ENCODE results near the gene WIF1.
A peak's percentile ranks its signal among the peaks of the same experiment; 100 is the strongest.

The WIF1 gene

GRCh38 chr12:65121049-65121955 is at the start of gene WIF1:
TSS of gene WIF1 (minus strand) at chr12:65121305. CDS start at chr12:65121191, 114 bp downstream.
- no peak for DNase-seq

- no peak for DNase-seq
These were observed 49.2 kb upstream of the WIF1 start for GRCh38 chr12:65170209-65170881.

- peak; percentile 53 for DNase-seq
These were observed 48.5 kb upstream of the WIF1 start, which contains the start of gene LEMD3 for GRCh38 chr12:65169320-65170208. TSS of gene LEMD3 (plus strand) at chr12:65169583. CDS start at chr12:65169597, 14 bp downstream.

- no peak for DNase-seq
These were observed 47.7 kb upstream of the WIF1 start for GRCh38 chr12:65168681-65169319.

- DNase-seq = no peak
These were observed 43.7 kb upstream of the WIF1 start for GRCh38 chr12:65164774-65165173.

- DNase-seq = no peak
These were observed 43.1 kb upstream of the WIF1 start for GRCh38 chr12:65164244-65164643.

- DNase-seq = no peak
These were observed 41.5 kb upstream of the WIF1 start for GRCh38 chr12:65162609-65163008.

- DNase-seq = no peak
These were observed 36.0 kb upstream of the WIF1 start for GRCh38 chr12:65157091-65157490.

- DNase-seq = no peak
These were observed 35.3 kb upstream of the WIF1 start for GRCh38 chr12:65156366-65156841.

GRCh38 chr12:65155784-65156183 is 34.7 kb upstream of the WIF1 start:
- DNase-seq = no peak

GRCh38 chr12:65152596-65152995 is 31.5 kb upstream of the WIF1 start:
- DNase-seq = no peak

GRCh38 chr12:65152012-65152411 is 30.9 kb upstream of the WIF1 start:
- DNase-seq = no peak

GRCh38 chr12:65147312-65147905 is 26.3 kb upstream of the WIF1 start:
- DNase-seq = no peak

- no peak for DNase-seq
These were observed 19.6 kb upstream of the WIF1 start for GRCh38 chr12:65140738-65141137.

GRCh38 chr12:65139389-65139788 is 18.3 kb upstream of the WIF1 start:
- no peak for DNase-seq

- no peak for DNase-seq
These were observed 12.8 kb upstream of the WIF1 start for GRCh38 chr12:65133879-65134278.

- DNase-seq = no peak
These were observed 5.4 kb upstream of the WIF1 start for GRCh38 chr12:65126482-65126881.

GRCh38 chr12:65125975-65126374 is 4.9 kb upstream of the WIF1 start:
- no peak for DNase-seq

- no peak for DNase-seq
These were observed 4.1 kb upstream of the WIF1 start for GRCh38 chr12:65125247-65125646.

GRCh38 chr12:65123435-65124063 is 2.4 kb upstream of the WIF1 start:
- DNase-seq = no peak

GRCh38 chr12:65122703-65123102 is 1.6 kb upstream of the WIF1 start:
- no peak for DNase-seq

All from DMS 273 treated with DMSO at 0.1 percent for 48 hours (cell line).